ENCODE measurements around the gene INSC.

The INSC gene

GRCh38 chr11:15145615-15146014 is 30.9 kb downstream of the INSC start:
- WGBS (ENCODE audit: extremely low coverage, insufficient coverage, low lambda C conversion rate) = no CpG with 5 or more reads among the region's 1 CpG
- no peak overlapping the region for H3K4ac ChIP-seq (ENCODE audit: low read depth, low read length)
- H4K8ac ChIP-seq (ENCODE audit: low read depth, low read length) = no peak overlapping the region
- H3K36me3 ChIP-seq (ENCODE audit: control insufficient read depth, insufficient read depth, low read length) = no peaks in the 10 kb centered on the region
- peak; percentile 45 for DNase-seq
- H3K4me2 ChIP-seq (ENCODE audit: low read length) = no peak overlapping the region
- H3K18ac ChIP-seq (ENCODE audit: low read length) = no peak overlapping the region
- no peak overlapping the region for H2BK15ac ChIP-seq (replicated peaks; ENCODE audit: low read depth)
- no peak overlapping the region for H3K27ac ChIP-seq (ENCODE audit: low read depth, low read length)
- no peaks in the 10 kb centered on the region for H3K27me3 ChIP-seq (ENCODE audit: insufficient read depth, low read length, poor library complexity)
- H3K79me2 ChIP-seq (ENCODE audit: control insufficient read depth, insufficient read depth, low read length) = no peaks in the 10 kb centered on the region
- no peak overlapping the region for H3K23ac ChIP-seq (ENCODE audit: low read length)
- H3K9ac ChIP-seq (ENCODE audit: low read length) = no peak overlapping the region
- no peak overlapping the region for H2AK5ac ChIP-seq (ENCODE audit: low read length)
- H4K5ac ChIP-seq (ENCODE audit: low read length) = no peak overlapping the region
- no peak overlapping the region for H3K4me3 ChIP-seq (ENCODE audit: low read length)
- no peak overlapping the region for H2BK120ac ChIP-seq (ENCODE audit: low read depth, low read length)
- H3K56ac ChIP-seq (ENCODE audit: low read length) = no peak overlapping the region
- H3K79me1 ChIP-seq (ENCODE audit: low read length) = no peaks in the 10 kb centered on the region
- H2BK5ac ChIP-seq (ENCODE audit: low read length) = no peak overlapping the region
- H3K4me1 ChIP-seq (ENCODE audit: control insufficient read depth, low read depth, low read length) = peaks cover 2% of the 10 kb centered on the region

DNA sequence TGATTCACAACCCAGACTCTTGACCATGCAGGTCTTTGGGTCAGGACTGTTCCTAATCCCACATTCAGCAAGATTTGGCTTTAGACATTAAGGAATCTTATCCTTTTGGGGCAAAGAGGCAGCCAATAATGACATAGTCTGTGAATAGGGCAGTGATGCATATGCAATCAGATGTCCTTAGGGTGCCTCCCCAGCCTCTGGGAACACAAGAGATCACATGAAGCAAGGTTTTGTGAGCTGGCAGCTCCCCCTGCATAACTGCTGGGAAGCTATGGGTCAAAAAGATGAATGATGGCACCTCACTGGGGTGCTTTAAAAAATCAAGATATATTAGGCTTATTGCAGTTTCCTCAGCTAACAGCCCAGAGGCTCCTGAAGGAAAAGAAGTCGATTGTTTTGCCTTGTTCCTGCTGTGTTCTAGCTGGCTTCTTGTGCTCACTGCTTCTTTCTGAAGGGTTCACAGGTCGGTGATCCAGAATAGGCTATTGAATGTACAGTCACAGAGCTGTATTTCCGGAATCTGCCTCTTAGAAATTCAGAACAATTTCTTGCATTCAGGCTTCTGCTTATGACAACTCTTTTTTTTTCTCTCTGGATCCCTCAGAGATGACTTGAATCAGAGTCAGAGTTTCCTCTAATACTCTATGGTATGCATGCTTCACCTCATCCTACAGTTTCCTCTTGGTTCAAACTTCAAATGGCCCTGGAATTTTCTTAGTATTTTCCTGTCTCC is 31.7 kb downstream of the INSC start:
- DNase-seq = peak; percentile 31
- Histone ChIP-seq H3K27ac (ENCODE audit: low read depth, low read length) (no peak overlapping the region), H3K23ac (ENCODE audit: low read length) (no peak overlapping the region), H3K4me1 (ENCODE audit: control insufficient read depth, low read depth, low read length) (peaks cover 2% of the 10 kb centered on the region), H4K5ac (ENCODE audit: low read length) (no peak overlapping the region), H3K18ac (ENCODE audit: low read length) (no peak overlapping the region), H3K56ac (ENCODE audit: low read length) (no peak overlapping the region), H2BK15ac (replicated peaks; ENCODE audit: low read depth) (no peak overlapping the region), H4K8ac (ENCODE audit: low read depth, low read length) (no peak overlapping the region), H3K9ac (ENCODE audit: low read length) (no peak overlapping the region), H3K79me1 (ENCODE audit: low read length) (no peaks in the 10 kb centered on the region), H3K4me2 (ENCODE audit: low read length) (no peak overlapping the region), H3K79me2 (ENCODE audit: control insufficient read depth, insufficient read depth, low read length) (no peaks in the 10 kb centered on the region), H3K4ac (ENCODE audit: low read depth, low read length) (no peak overlapping the region), H2BK120ac (ENCODE audit: low read depth, low read length) (no peak overlapping the region), H3K36me3 (ENCODE audit: control insufficient read depth, insufficient read depth, low read length) (no peaks in the 10 kb centered on the region), H3K27me3 (ENCODE audit: insufficient read depth, low read length, poor library complexity) (no peaks in the 10 kb centered on the region), H2BK5ac (ENCODE audit: low read length) (no peak overlapping the region), H3K4me3 (ENCODE audit: low read length) (no peak overlapping the region), H2AK5ac (ENCODE audit: low read length) (no peak overlapping the region)
- WGBS (ENCODE audit: extremely low coverage, insufficient coverage, low lambda C conversion rate) = no CpG with 5 or more reads among the region's 3 CpGs

- Histone ChIP-seq H3K27me3 (ENCODE audit: insufficient read depth, low read length, poor library complexity) (no peaks in the 10 kb centered on the region), H2BK15ac (replicated peaks; ENCODE audit: low read depth) (no peak overlapping the region), H3K36me3 (ENCODE audit: control insufficient read depth, insufficient read depth, low read length) (no peaks in the 10 kb centered on the region), H2BK5ac (ENCODE audit: low read length) (no peak overlapping the region), H3K9ac (ENCODE audit: low read length) (no peak overlapping the region), H4K8ac (ENCODE audit: low read depth, low read length) (no peak overlapping the region), H3K79me1 (ENCODE audit: low read length) (no peaks in the 10 kb centered on the region), H3K4me3 (ENCODE audit: low read length) (no peak overlapping the region), H2AK5ac (ENCODE audit: low read length) (no peak overlapping the region), H3K27ac (ENCODE audit: low read depth, low read length) (no peak overlapping the region), H3K79me2 (ENCODE audit: control insufficient read depth, insufficient read depth, low read length) (no peaks in the 10 kb centered on the region), H3K4me1 (ENCODE audit: control insufficient read depth, low read depth, low read length) (no peaks in the 10 kb centered on the region), H3K23ac (ENCODE audit: low read length) (no peak overlapping the region), H3K56ac (ENCODE audit: low read length) (no peak overlapping the region), H3K18ac (ENCODE audit: low read length) (no peak overlapping the region), H4K5ac (ENCODE audit: low read length) (no peak overlapping the region), H3K4me2 (ENCODE audit: low read length) (no peak overlapping the region), H2BK120ac (ENCODE audit: low read depth, low read length) (no peak overlapping the region), H3K4ac (ENCODE audit: low read depth, low read length) (no peak overlapping the region)
- no CpG with 5 or more reads among the region's 4 CpGs for WGBS (ENCODE audit: extremely low coverage, insufficient coverage, low lambda C conversion rate)
- no peak for DNase-seq
These were observed 33.4 kb downstream of the INSC start for GRCh38 chr11:15148169-15148568.

DNA sequence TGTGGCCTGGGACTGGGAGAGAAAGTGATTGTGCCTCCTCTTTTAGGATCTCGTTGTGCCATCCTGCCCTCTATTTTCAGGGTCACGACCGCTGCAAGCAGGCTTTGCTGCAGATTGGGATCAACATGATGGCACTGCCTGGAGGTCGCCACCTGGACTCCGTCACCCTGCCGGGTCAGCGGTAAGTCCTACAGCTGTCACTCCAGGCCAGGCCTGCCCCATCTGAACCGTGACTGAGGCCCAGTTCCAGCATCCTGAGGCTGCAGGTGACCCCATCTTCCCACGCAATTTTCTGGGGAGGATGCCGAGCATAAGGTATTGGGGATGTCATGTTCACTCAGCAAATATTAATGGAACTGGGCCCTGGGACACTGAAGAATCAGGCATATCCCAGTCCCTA is 34.3 kb downstream of the INSC start:
- Histone ChIP-seq H4K5ac (ENCODE audit: low read length) (no peak overlapping the region), H2BK15ac (replicated peaks; ENCODE audit: low read depth) (no peak overlapping the region), H2BK5ac (ENCODE audit: low read length) (no peak overlapping the region), H2BK120ac (ENCODE audit: low read depth, low read length) (no peak overlapping the region), H3K4me3 (ENCODE audit: low read length) (no peak overlapping the region), H3K56ac (ENCODE audit: low read length) (no peak overlapping the region), H2AK5ac (ENCODE audit: low read length) (no peak overlapping the region), H3K27me3 (ENCODE audit: insufficient read depth, low read length, poor library complexity) (no peaks in the 10 kb centered on the region), H3K4me2 (ENCODE audit: low read length) (no peak overlapping the region), H3K4me1 (ENCODE audit: control insufficient read depth, low read depth, low read length) (no peaks in the 10 kb centered on the region), H4K8ac (ENCODE audit: low read depth, low read length) (no peak overlapping the region), H3K79me1 (ENCODE audit: low read length) (no peaks in the 10 kb centered on the region), H3K36me3 (ENCODE audit: control insufficient read depth, insufficient read depth, low read length) (no peaks in the 10 kb centered on the region), H3K79me2 (ENCODE audit: control insufficient read depth, insufficient read depth, low read length) (no peaks in the 10 kb centered on the region), H3K18ac (ENCODE audit: low read length) (no peak overlapping the region), H3K27ac (ENCODE audit: low read depth, low read length) (no peak overlapping the region), H3K4ac (ENCODE audit: low read depth, low read length) (no peak overlapping the region), H3K23ac (ENCODE audit: low read length) (no peak overlapping the region), H3K9ac (ENCODE audit: low read length) (no peak overlapping the region)
- WGBS (ENCODE audit: extremely low coverage, insufficient coverage, low lambda C conversion rate) = no CpG with 5 or more reads among the region's 10 CpGs
- DNase-seq = no peak

GRCh38 chr11:15150507-15150906 is 35.8 kb downstream of the INSC start:
- Histone ChIP-seq H2AK5ac (ENCODE audit: low read length) (no peak overlapping the region), H3K4me3 (ENCODE audit: low read length) (no peak overlapping the region), H3K79me1 (ENCODE audit: low read length) (no peaks in the 10 kb centered on the region), H2BK15ac (replicated peaks; ENCODE audit: low read depth) (no peak overlapping the region), H3K36me3 (ENCODE audit: control insufficient read depth, insufficient read depth, low read length) (no peaks in the 10 kb centered on the region), H3K56ac (ENCODE audit: low read length) (no peak overlapping the region), H3K4ac (ENCODE audit: low read depth, low read length) (no peak overlapping the region), H3K23ac (ENCODE audit: low read length) (no peak overlapping the region), H3K18ac (ENCODE audit: low read length) (no peak overlapping the region), H3K27me3 (ENCODE audit: insufficient read depth, low read length, poor library complexity) (no peaks in the 10 kb centered on the region), H2BK120ac (ENCODE audit: low read depth, low read length) (no peak overlapping the region), H3K9ac (ENCODE audit: low read length) (no peak overlapping the region), H2BK5ac (ENCODE audit: low read length) (no peak overlapping the region), H3K4me2 (ENCODE audit: low read length) (no peak overlapping the region), H4K5ac (ENCODE audit: low read length) (no peak overlapping the region), H4K8ac (ENCODE audit: low read depth, low read length) (no peak overlapping the region), H3K79me2 (ENCODE audit: control insufficient read depth, insufficient read depth, low read length) (no peaks in the 10 kb centered on the region), H3K4me1 (ENCODE audit: control insufficient read depth, low read depth, low read length) (no peaks in the 10 kb centered on the region), H3K27ac (ENCODE audit: low read depth, low read length) (no peak overlapping the region)
- no peak for DNase-seq
- no CpG with 5 or more reads among the region's 1 CpG for WGBS (ENCODE audit: extremely low coverage, insufficient coverage, low lambda C conversion rate)

- H4K8ac ChIP-seq (ENCODE audit: low read depth, low read length) = no peak overlapping the region
- H3K36me3 ChIP-seq (ENCODE audit: control insufficient read depth, insufficient read depth, low read length) = no peaks in the 10 kb centered on the region
- no peak overlapping the region for H3K4ac ChIP-seq (ENCODE audit: low read depth, low read length)
- no peak overlapping the region for H2AK5ac ChIP-seq (ENCODE audit: low read length)
- H3K4me2 ChIP-seq (ENCODE audit: low read length) = no peak overlapping the region
- no peaks in the 10 kb centered on the region for H3K27me3 ChIP-seq (ENCODE audit: insufficient read depth, low read length, poor library complexity)
- H2BK120ac ChIP-seq (ENCODE audit: low read depth, low read length) = no peak overlapping the region
- H3K79me2 ChIP-seq (ENCODE audit: control insufficient read depth, insufficient read depth, low read length) = no peaks in the 10 kb centered on the region
- H3K4me1 ChIP-seq (ENCODE audit: control insufficient read depth, low read depth, low read length) = no peaks in the 10 kb centered on the region
- no peak for DNase-seq
- H3K9ac ChIP-seq (ENCODE audit: low read length) = no peak overlapping the region
- H2BK15ac ChIP-seq (replicated peaks; ENCODE audit: low read depth) = no peak overlapping the region
- H3K4me3 ChIP-seq (ENCODE audit: low read length) = no peak overlapping the region
- no peak overlapping the region for H3K27ac ChIP-seq (ENCODE audit: low read depth, low read length)
- no peaks in the 10 kb centered on the region for H3K79me1 ChIP-seq (ENCODE audit: low read length)
- no peak overlapping the region for H3K23ac ChIP-seq (ENCODE audit: low read length)
- H2BK5ac ChIP-seq (ENCODE audit: low read length) = no peak overlapping the region
- no peak overlapping the region for H3K56ac ChIP-seq (ENCODE audit: low read length)
- H4K5ac ChIP-seq (ENCODE audit: low read length) = no peak overlapping the region
- H3K18ac ChIP-seq (ENCODE audit: low read length) = no peak overlapping the region
These were observed 38.5 kb downstream of the INSC start for GRCh38 chr11:15153231-15153630.

All from mesendoderm (in vitro differentiated cells).